ENCODE measurements around the gene ISG20L2.
A peak's percentile ranks its signal among the peaks of the same experiment; 100 is the strongest.

Gene ISG20L2

DNA sequence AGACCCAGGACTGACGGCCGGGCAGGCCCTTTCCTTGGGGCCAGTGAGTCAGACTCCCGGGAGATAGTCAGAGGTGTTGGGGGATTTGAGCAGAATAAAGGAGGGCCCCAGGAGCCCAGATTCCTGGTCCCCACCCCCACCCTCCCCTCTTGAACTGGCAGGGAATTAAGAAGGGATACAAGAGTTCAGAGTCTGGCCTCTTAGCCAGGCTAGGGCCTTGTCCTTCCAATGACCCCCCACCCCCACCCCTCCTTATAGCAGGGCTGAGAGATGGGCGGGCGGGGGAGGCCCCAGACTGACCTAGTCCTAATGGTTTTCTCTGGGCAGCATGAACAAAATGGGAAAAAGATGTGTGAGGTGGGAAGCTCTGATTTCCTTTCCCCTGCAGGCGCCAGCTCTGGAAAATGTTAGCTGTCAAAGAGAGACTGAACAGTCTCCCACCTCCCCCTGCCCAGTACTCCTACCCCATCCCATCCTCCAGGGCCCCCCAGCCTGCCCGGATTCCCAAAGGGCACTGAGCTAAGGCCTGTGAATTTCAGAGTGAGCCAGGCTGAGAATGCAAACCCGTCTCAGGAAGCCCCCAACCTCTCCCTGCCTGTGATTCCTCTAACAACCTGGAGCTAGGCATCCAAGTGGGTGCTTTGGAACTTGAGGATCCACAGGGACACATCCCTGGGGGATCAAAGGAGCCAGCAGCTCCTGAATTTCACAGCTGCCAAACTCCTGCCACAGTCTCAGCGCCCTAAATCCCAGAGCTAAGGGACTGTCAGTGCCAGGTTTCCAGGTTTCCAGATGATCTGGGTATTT, 17.4 kb downstream of the ISG20L2 start:
- no peak overlapping the region for H3K4me3 ChIP-seq (replicated peaks; ENCODE audit: low read depth, low read length)
- DNase-seq (ENCODE audit: low read depth), result no peak
- no peak for TF ChIP-seq CTCF (IDR thresholded peaks at IDR 0.05; ENCODE audit: low read length, missing control alignments)

DNA sequence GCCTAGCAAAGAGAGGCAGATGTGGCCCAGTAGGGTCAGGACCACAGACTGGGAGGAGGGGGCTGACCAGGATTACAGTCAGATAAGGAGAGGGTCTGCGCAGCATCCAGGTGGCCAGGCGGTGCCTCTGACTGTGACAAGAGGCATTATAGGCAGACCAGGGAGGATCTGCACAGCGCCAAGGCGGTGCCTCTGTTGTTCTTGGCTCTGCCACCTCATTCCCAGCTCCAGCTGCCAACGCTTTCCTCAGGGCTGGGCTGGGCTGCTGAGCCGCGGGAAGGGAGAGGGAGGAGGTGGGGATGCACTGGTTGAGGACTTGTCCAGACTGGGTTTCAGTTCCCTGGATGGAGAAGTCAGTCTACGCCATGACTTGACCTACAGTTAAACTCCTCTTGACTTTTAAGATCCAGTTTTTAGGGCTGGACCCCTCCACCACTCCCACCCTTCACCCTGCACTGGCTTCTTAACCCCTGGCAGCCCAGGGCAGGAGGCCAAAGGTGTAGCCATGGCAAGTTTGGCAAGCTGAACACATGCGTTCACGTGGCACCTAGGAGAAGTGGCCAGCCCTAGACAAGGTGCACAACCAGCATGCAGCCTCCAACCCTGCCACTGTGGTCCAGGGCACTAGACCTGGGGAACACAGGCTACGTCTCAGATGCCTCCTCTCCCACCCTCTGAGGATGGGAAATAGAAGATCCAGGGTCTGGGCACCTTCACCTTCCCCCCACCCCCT, 18.6 kb downstream of the ISG20L2 start:
- H3K4me3 ChIP-seq (replicated peaks; ENCODE audit: low read depth, low read length), result no peak overlapping the region
- no peak for TF ChIP-seq CTCF (IDR thresholded peaks at IDR 0.05; ENCODE audit: low read length, missing control alignments)
- peak; percentile 67 for DNase-seq (ENCODE audit: low read depth)

DNA sequence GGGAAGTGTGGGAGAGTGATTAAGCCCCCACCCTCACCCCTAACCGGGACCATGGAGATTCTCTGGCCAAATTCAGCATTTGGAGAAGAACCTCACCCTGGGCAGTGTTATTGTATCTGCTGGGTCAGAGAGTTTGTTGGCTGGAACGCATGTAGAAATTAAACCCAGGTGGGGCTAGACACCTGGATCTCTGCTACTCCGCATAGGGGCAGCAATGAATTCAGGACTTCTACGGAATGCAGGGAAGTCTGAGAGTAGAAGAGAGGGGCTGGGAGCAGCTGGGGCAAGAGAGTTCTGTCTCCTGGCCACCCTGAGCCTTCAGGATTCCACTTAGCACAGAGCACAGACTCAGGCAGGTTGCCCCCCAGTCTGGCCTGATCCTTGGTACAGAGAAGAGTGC, 19.5 kb downstream of the ISG20L2 start:
- no peak for DNase-seq (ENCODE audit: low read depth)
- no peak for TF ChIP-seq CTCF (IDR thresholded peaks at IDR 0.05; ENCODE audit: low read length, missing control alignments)
- no peak overlapping the region for H3K4me3 ChIP-seq (replicated peaks; ENCODE audit: low read depth, low read length)

GRCh38 chr1:156708218-156708661, 20.3 kb downstream of the ISG20L2 start:
- H3K4me3 ChIP-seq (replicated peaks; ENCODE audit: low read depth, low read length), result no peak overlapping the region
- DNase-seq (ENCODE audit: low read depth), result no peak
- TF ChIP-seq CTCF (IDR thresholded peaks at IDR 0.05; ENCODE audit: low read length, missing control alignments), result no peak

DNA sequence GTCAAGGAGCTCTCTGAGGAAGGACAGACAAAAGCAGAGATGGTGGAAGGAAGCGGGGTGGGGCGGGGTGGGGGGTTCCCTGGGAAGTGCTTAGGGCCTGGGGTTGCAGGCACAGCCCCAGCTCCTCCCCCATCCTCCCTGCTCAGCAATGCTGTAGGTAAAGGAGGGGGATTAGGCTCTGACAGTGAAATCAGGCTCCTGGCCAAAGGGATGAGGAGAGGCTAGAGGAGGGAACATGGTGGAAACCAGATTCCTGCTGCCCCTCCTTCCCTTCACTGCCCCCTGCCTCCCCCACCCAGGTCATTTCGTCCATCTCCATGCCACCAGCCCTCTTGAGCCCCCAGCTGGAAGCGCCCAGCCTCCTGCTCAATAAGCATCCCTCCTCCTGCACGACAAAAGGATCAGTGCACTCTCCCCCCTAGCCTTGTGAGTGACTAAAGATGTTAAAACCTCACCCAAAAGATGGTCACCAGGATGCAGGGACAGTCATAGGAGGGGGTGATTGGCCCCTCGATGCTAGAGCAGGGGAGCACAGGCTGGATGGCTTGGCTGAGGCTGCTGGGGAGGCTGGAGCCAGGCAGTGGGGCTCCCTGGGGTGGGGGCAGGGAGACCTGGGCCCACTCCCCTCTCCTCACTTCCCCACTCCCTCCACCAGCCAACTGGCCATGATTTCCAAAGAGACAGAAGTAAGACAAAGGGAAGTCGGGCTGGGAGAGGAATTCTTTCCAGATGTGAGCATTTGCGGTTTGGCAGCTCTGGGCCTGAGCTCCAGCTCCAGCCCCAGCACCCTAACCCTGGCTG, 20.9 kb downstream of the ISG20L2 start:
- DNase-seq (ENCODE audit: low read depth), result no peak
- no peak for TF ChIP-seq CTCF (IDR thresholded peaks at IDR 0.05; ENCODE audit: low read length, missing control alignments)
- no peak overlapping the region for H3K4me3 ChIP-seq (replicated peaks; ENCODE audit: low read depth, low read length)

DNA sequence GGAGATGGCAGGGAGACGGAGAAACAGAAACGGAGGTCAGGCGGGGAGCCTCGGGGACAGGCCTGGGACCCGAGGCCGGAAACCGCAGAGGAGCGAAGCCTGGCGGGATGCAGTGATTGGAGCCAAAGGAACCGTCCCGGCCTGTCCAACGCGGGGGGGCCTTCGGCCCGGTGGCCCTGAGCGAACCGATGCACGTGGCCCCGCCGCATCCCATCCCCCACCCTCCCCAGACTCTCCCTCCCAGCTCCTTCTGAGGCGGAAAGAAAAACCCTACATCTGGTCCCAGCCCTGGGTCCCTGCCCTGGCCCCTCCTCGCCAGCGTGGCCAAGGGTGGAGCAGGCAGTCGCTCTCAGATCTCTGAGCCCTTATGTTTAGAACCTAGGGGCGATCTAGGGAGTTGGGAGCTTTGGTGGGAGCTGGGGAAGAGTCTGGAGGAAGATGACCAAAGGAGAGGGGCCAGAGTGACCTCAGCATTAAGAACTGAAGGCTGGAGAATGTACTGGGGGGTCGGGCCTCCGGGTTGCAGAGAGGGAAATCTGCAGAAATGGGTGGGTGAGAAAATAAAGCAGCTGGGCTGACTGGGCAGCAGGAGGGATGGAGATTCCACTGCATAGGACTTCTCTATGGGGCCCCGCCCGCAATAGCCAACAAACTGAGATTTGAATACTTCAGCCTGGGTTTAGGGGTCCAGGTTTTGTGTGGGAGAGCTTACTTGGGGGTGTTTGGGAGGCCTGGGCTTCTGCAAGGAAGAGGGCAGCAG, 21.7 kb downstream of the ISG20L2 start:
- no peak overlapping the region for H3K4me3 ChIP-seq (replicated peaks; ENCODE audit: low read depth, low read length)
- DNase-seq (ENCODE audit: low read depth), result no peak
- TF ChIP-seq CTCF (IDR thresholded peaks at IDR 0.05; ENCODE audit: low read length, missing control alignments), result no peak
